GM10266 (cell line): ENCODE data around the gene PTPN4.

ENCODE experiments used
- DNase-seq: peaks from one replicate; pipeline ENCODE4 v3.0.0; 2012; ENCODE audit errors: extremely low spot score
- TF ChIP-seq, protein P1 (sequence below): IDR thresholded peaks from 2 replicates; pipeline ENCODE4 v1.5.1; 2012; ENCODE audit warnings: mild to moderate bottlenecking, low read depth; ENCODE audit not compliant: control insufficient read depth, insufficient read depth; ENCODE audit errors: missing control alignments

Gene PTPN4

DNA sequence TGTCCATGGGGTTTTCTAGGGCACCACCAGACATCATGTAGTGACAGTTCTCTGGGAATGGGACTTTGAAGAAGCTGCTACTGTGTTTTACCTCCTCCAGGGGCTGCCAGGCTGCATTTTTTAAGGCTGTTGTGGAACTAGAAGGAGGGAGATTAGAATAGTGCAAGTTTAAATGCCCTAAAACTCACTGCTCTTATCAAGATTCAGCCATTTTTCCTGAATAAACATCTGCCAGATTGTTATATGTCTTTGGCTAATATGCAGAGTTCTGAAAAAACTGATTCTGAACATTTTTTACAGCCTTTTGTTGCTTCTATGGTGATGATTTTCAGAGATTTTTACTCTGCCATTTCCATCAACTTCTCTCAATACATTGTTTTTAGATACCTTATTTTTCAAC lies 244.5 kb downstream of the PTPN4 start:
- TF ChIP-seq, protein P1, sequence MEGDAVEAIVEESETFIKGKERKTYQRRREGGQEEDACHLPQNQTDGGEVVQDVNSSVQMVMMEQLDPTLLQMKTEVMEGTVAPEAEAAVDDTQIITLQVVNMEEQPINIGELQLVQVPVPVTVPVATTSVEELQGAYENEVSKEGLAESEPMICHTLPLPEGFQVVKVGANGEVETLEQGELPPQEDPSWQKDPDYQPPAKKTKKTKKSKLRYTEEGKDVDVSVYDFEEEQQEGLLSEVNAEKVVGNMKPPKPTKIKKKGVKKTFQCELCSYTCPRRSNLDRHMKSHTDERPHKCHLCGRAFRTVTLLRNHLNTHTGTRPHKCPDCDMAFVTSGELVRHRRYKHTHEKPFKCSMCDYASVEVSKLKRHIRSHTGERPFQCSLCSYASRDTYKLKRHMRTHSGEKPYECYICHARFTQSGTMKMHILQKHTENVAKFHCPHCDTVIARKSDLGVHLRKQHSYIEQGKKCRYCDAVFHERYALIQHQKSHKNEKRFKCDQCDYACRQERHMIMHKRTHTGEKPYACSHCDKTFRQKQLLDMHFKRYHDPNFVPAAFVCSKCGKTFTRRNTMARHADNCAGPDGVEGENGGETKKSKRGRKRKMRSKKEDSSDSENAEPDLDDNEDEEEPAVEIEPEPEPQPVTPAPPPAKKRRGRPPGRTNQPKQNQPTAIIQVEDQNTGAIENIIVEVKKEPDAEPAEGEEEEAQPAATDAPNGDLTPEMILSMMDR = no peak
- no peak for DNase-seq

DNA sequence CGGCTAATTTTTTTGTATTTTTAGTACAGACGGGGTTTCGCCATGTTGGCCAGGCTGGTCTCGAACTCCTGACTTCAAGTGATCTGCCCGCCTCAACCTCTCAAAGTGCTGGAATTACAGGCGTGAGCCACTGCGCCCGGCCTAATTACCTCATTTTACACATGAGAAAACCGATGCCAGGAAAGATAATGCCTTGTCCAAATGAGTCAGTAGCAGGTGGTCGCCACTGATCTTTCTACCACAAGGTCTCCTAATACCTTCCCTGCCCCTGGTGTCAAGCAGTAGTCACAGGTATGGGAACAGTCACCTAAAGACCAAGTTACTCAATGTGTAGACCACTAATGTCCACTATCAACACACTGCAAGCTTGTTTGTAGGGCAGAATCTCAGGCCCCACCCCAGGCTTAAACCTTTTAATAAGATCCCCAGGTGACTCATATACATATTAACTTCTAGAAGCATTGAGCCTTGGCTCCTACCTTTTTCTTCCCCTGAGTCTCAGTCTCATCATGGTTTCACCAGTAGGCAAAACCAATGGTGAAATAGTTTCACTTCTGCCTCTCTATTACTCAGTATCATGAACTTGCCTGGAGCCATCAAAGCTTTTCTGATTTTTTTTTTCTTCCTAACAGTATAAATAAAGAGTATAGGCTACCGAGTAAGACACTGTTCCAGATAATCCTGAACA lies 246.3 kb downstream of the PTPN4 start:
- TF ChIP-seq, protein P1 = no peak
- DNase-seq = no peak

DNA sequence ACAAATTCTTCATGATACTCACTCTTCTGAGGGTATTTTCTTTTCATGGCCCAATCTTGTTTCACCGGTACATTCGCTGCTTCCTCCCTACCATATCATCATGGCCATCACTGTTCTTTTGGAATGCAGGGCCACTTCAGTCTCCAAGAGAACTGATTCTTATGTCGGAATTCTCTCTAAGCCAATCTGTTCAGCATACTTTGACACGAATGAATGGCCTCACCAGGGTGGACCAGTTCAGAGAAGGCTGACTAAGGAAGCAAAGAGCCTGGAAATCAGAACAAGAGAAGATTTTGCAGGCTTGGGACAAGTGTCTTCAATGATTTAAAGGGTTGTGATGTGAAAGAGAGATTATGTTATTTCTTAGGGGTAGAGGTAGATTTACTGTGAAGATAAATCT lies 248.1 kb downstream of the PTPN4 start:
- TF ChIP-seq, protein P1 = no peak
- DNase-seq = no peak

DNA sequence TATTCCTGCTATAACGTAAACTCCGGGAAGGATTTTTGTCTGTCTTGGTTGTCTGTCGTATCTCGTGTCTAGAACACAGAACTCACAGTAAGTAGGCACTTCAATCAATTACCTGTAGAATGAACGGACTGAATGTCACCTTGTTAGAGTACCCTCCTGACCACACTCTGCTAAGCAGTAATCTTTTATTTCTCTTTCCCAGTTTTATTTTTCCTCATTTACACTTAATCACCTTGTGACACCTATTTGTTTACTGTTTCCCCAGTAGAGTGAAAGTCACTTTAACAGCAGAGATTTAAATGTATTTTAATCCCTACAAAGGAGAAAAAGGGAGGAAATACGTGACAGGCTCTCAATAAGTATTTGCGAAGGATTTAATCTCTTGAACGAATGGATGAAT lies 252.6 kb downstream of the PTPN4 start:
- TF ChIP-seq, protein P1 = no peak
- DNase-seq = no peak

DNA sequence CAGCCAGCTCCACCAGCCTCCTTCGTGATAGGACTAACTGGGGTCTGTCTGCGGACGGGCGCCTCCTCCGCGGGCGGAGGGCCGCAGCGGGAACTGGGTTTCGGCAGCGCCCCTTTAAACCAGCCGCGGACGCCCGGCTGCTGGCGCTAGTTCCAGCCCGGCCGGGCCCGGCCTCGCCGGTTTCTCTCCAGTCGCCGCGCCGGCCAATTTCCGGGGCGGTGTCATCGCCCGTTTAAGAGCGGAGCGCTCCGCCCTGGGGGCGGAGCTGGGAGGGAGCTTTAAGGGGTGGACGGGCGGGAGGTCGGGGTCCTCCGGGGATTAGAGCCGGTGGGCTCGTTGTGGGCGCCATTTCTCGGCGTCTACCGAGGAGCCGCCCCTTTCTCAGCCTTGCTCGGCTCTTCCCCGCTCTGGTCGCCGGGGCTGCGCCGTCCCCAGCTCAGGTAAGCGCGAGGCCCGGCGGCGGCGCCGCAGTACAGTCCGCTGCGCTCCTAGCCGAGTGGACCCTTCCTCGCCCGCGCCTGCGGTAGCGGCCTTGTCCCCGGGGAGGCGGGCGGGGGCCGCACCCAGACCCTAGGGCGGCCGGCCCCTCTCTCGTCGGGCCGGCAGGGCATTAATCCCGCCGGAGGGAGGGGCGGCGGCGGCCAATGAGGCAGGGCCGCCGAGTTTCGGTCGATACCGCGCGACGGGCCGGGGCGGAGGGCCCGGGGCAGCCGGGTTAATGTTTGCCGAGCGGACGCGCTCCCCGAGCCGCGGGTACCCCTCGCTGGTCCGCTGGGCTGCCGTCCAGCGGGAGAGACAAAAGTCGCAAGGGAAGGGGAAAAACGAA lies 253.3 kb downstream of the PTPN4 start, which contains the start of gene EPB41L5:
Gene EPB41L5 (plus strand): TSS at position 307 of the 826 bp plus-strand sequence. CDS start 6,008 bp downstream, outside the sequence.
- peak; percentile 88 for DNase-seq
- TF ChIP-seq, protein P1 = no peak

DNA sequence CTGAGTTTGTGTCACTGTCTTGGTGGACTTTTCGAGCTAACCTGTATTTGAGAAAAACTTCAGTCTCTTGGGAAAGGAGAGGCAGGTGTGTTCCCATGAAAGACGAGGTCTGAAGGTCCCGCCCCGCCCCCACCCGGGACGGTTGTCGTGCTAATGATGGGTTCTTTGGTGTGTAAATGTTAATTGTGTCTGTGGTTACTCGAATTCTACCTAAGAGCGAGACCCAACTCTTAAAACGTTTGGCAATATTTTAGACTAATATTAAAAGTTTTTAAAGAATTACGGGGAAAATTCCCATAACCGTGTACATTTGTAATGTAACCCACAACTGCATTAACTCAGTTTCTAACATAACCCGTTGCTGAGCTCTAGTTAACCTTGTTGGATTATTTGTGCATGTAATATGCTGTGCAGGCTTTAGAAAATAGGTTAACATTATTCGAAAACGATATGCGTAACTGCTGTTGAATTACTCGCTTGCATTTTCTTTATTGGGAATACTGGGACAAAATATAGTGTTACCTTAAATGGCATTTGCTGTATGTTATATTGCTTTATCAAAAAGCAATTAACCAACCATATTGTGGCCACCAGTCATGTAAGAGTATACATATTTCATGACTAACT lies 254.0 kb downstream of the PTPN4 start:
- no peak for DNase-seq
- TF ChIP-seq, protein P1 = no peak
